HG03097 (cell line): ENCODE results near the gene MST1R.

Experiments used
- ATAC-seq: cut with Tn5 transposase; IDR thresholded peaks from one replicate; pipeline ENCODE4 v1.9.1; 2021; ENCODE audit not compliant: unreplicated experiment, low FRiP score

Gene MST1R

DNA sequence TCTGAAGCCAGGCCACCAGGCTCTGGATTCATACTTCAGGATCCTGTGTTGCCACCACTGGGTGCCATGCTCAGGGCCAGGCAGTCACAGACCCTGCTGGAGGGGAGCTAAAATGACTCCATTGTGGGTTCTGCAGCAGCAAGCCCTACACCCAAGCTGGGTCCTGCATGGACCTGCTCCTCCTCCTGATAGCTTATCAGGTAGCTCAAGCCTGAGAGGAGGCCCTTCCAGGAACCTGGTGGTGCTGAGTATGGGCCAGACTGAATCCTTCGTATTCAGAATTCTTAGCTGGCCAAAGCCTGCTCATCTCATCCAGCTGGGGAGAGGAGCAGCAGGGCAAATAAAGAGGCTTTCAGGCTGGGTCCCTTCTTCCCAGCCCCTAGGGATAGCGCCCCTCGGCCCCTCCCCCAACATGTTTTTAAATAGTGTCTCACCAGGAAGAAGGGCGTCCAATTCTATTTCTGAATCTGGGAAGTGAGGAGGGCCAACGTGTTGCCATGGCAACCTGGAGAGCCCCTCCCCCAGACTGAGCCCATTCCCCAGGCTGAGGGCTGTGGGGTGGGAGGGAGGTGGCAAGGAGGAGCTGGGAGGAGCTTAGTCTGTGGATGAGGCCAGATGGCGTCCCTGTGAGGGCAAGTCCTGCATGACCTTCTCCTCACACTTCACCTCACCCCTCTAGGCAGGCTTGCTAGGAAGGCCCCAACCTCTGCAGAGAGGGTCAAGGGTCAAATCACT, 22.9 kb downstream of the MST1R start:
- ATAC-seq = no peak

DNA sequence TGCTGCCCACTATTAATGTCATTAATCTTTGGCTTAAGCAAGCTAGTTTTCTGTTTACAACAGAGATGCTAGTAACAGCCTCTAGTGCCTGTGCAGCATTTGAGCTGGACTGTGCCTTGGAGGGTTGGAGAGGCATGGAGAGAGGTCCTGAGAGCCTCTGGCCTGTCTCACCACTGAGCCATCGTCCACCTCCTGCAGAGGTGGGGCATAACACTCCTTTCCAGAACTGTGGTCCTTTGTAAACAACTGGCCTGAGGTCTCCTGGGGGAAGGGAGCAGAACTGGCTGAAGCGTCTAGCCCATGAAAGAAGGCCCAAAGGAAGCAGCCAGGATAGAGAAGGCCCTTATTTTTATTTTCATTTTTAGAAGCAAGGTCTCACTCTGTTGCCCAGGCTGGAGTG, 24.0 kb downstream of the MST1R start:
- no peak for ATAC-seq

DNA sequence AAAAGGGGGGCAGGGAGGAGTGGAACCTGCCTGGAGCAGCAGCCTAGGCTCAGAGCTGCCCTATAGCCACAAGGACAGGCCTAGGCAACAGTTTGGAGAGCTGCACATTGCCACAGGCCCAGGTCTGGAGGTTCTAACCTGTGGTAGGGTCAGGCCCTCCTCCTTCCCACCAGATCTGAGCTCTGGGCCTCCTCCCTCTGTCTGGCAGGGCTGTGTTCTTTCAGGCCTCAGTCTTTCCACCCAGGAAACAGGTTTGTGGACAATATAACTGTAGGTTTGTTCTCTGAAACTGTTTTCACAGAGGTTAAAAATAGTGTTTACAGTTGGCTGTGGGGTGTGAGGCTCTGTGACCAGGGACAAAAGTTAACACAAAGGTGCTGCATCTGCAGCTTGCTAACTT, 25.0 kb downstream of the MST1R start:
- no peak for ATAC-seq

DNA sequence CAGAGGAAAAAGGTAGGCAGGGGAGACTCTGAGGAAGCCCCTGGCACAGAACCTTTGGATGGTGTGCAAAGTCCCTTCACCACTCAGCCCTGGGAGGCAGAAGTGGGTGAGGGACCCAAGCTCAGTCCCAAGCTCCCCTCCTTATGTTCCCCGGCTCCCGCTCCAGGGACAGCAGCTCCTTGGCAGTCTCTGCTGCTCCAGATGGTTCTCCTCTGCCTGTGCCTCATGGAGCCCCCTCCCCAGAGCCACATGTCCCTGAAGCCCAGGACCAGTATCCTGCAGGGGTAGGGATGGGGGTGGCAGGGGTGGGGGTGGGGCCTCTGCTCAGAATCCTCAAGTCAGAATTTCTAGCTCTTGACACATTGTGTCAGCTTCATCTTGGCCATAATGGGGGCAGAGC, 26.0 kb downstream of the MST1R start:
- no peak for ATAC-seq

DNA sequence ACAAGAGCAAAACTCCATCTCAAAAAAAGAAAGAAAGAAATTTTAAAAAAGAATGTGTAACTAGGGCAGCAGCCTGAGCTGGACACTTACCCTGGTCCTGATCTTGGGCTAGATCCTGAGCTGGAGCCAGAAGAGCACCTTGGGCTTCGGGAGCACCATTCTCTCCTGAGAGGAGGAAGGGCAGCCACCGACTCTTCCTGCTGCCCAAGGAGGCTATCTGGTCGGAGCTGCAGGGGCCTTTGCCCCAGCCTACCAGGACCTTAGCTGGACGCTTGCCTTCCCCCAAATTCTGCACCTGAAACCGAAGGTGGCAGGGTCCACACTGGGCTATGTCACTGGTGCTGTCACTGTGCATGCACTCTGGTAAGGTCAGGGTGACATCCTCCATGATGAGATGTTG, 27.1 kb downstream of the MST1R start:
- no peak for ATAC-seq

DNA sequence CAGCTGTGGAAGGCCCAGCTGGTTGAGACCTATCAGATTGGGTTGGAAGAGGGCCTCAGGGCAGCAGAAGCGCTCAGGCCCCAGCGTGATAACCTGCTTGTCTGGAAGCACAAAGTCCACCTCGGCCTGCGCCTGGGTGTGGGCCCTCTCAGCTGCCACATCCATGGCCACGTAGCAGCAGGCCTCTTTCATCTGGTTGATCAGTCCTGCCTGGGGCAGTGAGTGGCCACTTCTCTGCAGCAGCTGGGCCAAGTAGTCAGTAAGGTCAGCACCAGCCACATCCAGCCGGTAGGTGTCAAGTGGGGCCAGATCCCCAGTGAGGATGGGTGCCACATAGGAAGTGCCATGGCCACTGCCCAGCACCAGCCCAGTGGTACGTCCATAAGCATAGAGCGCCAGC, 30.1 kb downstream of the MST1R start:
- ATAC-seq = no peak

DNA sequence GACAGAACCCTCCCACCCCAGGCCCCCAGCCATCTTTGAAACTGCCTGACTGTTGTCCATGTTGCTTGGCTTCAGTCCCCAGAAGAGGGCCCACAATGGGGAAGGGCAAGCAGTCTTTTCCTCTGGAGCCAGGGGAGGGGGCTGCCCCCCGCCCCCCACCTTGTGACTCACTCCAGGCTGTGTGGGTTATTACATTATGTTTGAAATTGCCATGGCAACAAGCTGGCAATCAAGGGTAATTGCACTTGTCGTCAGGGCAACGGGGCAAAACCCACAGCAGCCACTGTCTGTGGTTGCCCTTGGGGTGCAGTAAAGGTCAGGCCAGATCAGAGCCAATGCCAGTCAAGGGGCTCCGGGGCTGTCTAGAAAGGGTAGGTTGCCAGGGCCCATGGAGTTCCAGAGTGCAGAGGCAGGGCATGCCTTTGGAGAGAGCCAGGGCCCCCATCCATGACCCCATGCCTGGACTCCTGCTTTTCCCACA, 30.8 kb downstream of the MST1R start:
- ATAC-seq = no peak

DNA sequence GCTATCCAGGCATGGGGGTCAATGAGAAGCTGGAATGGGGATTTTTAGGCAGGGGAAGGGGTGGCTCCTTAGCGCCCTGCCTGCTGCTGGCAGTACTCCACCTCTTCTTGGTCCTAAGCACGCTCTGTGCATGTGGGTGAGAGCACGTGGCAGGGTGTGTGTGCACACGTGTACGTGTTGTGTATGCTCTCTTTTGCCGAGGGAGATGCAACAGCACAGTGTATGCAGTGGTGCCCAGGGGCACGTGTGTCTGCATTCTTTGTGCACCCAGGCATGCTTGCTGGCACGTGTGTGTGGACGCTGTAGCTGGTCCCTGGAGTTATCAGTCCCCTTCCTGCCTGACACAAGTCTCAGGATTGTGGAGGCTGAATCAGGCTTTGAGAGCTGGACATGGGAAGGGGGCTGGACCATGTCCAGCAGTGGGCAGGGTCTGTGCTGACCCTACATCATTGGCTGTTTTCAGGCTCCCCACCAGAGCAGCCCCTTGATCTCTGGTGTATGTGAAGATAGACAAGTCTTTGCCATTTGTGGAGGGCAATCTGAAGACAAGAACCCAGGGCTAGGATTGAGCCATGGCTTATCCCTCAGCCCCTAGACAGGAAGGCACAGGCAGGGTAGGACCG, 32.0 kb downstream of the MST1R start:
- ATAC-seq = no peak

DNA sequence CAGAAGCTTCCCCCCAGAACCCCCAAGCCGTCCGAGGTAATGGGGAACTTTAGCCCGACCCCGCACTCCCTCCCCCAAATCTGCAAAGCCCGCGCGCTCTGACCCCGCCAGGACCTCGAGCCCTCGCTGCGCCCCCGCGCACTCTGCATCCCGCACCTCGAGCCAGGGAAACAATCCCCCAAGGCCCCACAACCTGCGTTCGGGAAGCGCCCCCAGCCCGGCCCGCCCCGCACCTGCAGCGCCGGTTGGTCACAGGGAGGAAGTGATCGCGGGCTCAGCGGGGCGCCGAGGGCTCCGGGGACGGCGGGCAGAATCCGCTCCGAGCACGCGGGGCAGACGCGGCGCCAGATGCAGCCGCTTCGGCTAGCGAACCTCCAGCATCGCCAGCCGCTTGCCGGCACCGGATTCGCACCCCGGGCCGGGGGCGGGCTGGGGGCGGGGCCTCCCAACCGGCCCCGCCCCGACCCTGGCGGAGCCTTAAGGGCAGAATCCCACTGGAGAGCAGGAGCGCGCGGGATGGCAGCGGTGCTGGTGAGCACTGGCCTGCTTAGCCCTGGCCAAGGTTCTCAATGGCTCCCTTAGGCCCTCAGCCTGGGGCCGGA, 34.0 kb downstream of the MST1R start, which contains the start of gene CAMKV:
Gene CAMKV (minus strand): TSS at position 382 of the 602 bp plus-strand sequence. CDS start 7,518 bp downstream, outside the sequence.
- no peak for ATAC-seq

DNA sequence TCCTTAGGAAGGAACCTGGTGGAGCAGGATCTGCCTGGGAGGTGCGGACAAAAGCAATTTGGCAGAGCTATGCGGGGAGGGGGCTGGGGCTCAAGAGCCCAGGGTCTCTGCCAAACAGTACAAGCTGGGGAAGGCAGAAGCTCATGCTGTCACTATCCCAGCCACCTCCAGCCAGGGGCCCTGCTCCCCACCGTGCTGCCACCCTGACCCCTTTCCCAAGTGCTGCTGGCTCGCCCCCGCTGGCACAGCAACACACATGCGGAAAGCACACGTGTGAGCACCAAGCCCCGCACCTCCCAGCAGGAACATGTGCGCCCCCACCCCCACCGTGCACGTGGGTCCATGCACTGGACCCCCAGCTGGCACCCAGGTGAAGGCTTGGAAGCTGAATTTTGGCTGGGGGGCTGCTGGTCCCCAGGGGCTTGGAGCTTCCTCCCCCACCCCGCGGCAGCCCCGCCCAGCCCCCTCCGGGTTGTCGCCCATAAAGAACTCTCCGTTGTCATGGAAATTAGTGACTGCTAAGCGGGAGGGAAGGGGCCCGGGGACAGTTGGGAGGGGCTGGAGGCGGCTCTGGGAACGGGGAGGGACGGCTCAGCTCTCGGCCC, 34.7 kb downstream of the MST1R start:
- ATAC-seq = no peak

DNA sequence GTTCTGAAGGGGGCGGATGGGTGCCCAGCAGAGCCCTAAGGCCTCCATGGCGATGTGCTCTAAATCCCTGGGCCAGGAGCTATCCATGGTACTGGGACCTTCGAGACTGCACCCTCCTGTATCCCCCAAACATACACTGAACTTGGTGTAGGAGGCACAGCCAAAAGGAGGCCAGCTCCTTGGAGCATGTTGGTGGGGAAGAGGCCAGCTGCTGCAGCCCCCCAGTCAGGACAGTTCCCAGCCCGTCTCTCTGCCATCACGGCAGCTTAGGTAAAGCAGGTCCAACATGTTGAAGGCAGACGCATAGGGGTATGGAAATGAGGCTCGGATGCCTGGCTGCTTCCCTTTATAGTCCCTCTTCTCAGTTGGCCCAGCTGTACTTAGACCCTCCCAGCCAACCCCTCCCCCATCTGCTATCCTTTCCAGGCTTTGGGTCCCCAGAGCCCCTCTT, 35.8 kb downstream of the MST1R start:
- no peak for ATAC-seq

DNA sequence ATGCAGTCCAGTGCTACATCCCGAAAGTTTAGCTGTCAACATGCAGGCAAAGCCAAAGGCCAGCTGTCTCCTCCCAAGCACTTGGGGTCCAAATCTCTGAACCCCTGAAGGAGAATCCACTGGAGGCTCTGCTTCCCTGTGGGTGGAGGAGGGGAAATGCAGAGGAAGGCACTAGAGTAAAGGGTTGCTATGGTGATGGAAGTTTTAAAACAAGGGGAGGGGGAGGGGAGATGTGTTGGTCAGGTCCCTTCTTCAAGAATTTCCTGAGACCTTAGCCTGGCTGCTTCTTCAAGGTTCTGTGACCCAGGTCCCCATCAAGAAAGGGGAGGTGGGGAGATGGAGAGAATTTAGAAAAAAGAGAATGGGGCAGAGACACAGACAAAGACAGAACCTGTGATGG, 36.3 kb downstream of the MST1R start:
- ATAC-seq = no peak

DNA sequence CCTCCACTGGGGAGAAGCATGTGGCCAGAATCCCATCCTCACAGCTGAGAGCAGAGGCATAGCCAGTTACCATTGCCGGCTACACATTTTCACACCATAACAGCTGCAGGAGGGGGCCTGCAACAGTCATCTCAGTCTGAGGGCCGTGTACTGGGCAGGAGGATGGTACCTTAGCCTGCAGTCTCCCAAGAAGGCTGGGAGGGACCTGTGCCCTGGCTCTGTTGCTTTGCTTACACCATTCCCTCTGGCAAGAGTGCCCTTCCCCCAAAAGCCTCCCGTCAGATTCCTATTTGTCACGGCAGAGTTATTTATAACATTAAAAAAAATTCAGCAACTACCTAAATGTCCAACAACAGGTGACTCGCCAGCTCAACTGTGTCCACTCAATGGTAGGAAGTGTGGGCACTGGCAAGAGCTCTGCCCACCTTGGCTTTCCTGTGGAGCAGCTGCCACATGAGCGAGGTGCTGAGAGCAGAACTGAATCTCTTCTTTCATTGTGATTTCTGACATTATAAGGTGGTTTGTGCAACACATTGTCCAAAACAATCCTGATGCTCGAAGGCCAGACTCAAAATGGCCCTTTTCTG, 38.4 kb downstream of the MST1R start:
- ATAC-seq = no peak

DNA sequence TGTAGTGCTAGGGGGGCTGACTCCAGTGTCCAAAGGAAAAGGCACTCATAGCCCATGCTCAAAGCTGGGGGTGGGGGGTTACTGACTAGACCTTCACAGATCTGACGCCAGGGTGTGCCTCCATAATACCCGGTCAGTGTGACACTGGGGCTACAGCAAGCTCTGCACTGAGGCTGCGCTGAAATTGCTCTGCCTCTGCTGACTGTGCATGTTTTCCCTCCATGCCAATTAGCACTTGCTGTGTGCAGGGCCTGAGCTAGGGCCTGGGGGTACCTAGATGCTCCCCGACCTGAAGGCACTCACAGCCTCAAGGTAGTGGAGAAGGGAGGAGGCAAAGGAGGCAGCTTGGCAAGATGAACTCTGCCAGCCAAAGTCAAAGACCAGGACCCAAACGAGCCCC, 39.2 kb downstream of the MST1R start:
- ATAC-seq = no peak

DNA sequence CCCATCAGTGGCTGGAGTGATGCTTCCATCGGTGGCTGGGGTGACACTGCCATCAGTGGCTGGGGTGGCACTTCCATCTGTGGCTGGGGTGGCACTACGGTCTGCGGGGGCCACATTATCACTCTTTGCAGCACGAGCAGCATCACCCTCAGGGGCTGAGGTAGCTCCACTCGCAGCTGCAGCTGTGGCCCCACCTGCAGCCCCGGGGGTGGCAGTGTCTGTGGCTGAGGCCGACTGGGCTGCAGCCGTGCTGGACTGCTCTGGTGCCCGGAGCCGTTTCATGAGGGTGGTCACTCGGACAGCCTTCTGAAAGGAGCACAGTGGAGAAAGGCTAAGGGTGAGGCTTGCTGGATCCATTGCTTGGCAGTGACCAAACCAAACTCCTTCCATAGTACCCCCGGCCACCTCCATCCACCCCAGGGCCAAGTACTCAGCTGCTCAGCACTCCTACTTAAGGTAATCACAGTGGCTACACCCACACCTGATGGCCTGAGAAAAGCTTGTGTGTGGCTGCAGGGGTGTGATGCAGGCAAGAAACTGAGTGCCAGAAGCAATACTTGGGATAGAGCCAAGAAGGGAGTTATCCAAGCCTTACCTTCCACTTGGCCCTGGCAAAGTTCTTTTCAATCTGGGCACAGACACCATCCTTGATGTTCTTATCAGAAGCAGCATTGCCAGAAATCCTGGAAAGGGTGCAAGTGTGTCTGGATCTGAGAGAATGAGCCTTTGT, 43.9 kb downstream of the MST1R start:
- ATAC-seq = no peak

DNA sequence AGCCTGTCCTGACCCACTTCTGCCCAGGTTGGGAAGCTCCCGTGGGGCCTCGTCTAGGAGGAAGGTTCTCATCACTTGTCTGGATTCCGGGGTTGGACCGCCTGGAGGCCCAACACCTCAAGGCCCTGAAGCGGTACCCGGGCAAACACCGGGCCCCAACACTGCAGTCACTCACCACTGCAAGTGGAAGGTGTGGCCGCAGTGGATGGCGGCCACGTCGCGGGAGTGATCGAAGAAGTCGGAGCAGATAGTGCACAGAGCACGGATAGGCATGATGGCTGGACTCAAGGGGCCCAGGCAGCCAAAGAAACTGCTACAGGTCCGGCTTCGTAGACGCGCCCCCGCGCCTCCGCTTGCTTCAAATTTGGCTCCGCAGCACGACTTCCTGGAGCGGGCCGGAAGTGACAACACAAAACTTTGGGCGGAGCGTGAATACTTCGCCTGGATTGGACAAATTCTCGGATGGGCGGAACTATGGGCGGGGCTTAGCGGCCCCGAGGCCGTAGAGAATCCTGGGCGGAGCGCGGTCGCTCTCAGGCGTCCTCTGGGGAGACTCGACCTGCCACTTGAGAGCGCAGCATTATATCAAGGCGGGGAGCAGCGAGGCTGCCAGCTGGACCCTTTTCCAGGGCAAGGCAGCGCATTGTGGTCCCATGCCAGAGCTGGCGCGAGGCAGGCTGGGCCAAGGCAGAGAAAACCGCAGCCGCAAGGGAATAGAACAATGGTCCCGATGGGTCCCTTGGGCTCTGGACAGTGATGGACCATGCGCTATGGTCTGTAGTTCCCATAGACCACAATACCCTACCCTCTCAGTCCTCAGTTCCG, 47.3 kb downstream of the MST1R start, which contains the start of gene TRAIP:
Gene TRAIP (minus strand): TSS at position 384 of the 825 bp plus-strand sequence. CDS start 111 bp downstream, at position 273.
- peak; percentile 84 for ATAC-seq

DNA sequence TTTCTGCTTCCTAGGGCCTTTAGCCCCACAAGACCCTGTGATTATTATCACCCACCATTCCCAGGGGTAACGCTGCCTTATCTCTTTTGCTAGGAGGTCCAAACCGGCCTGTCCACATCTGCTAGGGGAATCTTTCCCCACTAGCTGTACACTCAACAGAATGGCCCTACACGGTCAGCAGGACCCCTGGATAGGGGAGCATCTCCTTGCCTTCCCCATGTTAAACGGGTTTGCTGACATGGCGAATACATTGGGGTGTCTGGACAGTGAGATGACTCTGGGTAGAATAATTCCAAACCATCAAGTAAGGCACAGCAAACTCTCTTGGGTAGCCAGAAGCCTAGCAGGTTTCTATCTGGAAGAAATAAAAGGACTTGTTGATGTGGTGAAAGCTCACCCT, 48.0 kb downstream of the MST1R start:
- no peak for ATAC-seq

DNA sequence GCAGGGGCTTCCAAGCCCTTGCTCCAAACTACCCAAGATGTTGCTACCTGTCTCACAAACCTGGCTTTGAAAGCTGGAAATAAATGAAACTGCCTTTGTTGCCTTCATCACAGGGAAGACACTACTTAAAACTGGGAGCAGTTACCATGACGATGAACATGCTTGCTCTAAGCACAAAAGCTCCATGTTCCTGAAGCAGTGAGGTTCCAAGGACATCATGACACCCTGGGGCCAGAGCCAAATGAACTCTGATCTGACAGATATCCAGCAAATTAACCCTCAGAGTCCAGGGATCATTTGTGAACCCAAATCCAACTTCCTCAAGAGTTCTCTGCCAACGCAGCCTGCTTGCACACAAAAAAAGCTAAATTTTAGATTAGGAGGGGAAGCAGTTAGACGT, 58.0 kb downstream of the MST1R start:
- no peak for ATAC-seq

DNA sequence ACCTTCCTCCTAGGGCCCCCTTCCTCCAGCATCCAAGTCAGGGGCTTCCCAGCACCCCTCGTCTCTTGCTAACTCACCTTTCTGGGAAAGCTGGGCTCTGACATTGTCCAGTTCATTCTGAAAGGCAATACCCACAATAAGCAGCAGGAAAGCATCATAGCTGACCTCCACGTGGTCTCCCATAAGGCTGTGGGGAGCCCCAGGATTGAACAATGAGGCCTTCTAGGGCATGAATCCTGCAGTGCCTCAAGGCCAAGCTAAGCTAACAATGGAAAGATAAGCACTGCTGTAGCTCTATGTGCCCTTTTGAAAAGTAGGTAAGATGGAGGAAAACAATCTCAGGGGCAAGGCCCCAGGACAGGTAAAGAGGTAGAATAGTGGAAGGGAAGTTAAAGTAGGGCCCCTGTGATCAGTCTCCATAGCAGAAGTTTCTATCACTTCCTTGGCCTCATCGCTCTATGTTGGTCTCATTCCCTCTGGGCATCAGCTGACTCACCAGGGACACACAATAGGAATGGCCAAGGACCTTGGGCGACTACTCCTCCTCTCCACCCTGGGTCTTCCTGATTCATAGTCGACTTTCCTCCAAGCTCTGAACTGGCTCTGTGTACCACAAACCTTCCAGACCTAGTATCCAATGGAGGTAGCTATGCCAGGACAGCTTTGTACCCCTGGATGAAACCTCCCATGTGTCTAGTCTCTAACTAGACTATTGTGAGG, 59.0 kb downstream of the MST1R start:
- ATAC-seq = no peak
